OCI-LY1 (cell line): ENCODE data around the gene WFS1.

ENCODE experiments used
- H2AFZ ChIP-seq: fragments of 200-600 bp; sonication (generic), shearing (Covaris generic); 2 replicates; pipeline ENCODE4 v1.6.0; 2014; ENCODE audit warnings: antibody characterized with exemption, mild to moderate bottlenecking, low read length
- H3F3A ChIP-seq: fragments of 200-600 bp; sonication (generic), shearing (Covaris generic); 2 replicates; pipeline ENCODE4 v1.6.0; 2014; ENCODE audit warnings: mild to moderate bottlenecking, antibody characterized with exemption, low read length, moderate library complexity; ENCODE audit not compliant: insufficient read depth
- H3K27ac ChIP-seq: fragments of 200-600 bp; sonication (generic); 2 replicates; pipeline ENCODE4 v1.5.1; 2014; ENCODE audit warnings: low read length, mixed run types, mild to moderate bottlenecking, low read depth; ENCODE audit not compliant: poor library complexity, severe bottlenecking
- H3K27me3 ChIP-seq: fragments of 200-600 bp; sonication (generic); 2 replicates; pipeline ENCODE4 v1.6.0; 2014; ENCODE audit warnings: antibody characterized with exemption, mild to moderate bottlenecking, low read length, moderate library complexity; ENCODE audit not compliant: insufficient read depth
- H3K36me3 ChIP-seq: fragments of 200-600 bp; sonication (generic); 2 replicates; pipeline ENCODE4 v1.6.1; 2014; ENCODE audit warnings: mild to moderate bottlenecking, antibody characterized with exemption, low read length, moderate library complexity, mixed read lengths; ENCODE audit not compliant: insufficient read depth
- H3K4me1 ChIP-seq: fragments of 200-600 bp; sonication (generic); 2 replicates; pipeline ENCODE4 v1.5.1; 2014; ENCODE audit warnings: mild to moderate bottlenecking, low read length, moderate library complexity; ENCODE audit not compliant: insufficient read depth, severe bottlenecking
- H3K4me2 ChIP-seq: fragments of 200-600 bp; sonication (generic), shearing (Covaris generic); 2 replicates; pipeline ENCODE4 v1.6.1; 2014; ENCODE audit warnings: low read length
- H3K4me3 ChIP-seq: fragments of 200-600 bp; sonication (generic); 2 replicates; pipeline ENCODE4 v1.5.1; 2014; ENCODE audit warnings: low read length, low read depth, mild to moderate bottlenecking, mixed read lengths; ENCODE audit not compliant: poor library complexity, severe bottlenecking
- H3K79me2 ChIP-seq: fragments of 200-600 bp; shearing (Covaris generic); 2 replicates; pipeline ENCODE4 v1.6.1; 2016; ENCODE audit warnings: mixed run types, low read length, mixed read lengths; ENCODE audit not compliant: insufficient read depth
- H3K9ac ChIP-seq: fragments of 200-600 bp; sonication (generic), shearing (Covaris generic); 2 replicates; pipeline ENCODE4 v1.6.1; 2014; ENCODE audit warnings: mild to moderate bottlenecking, low read length, mixed read lengths
- H3K9me2 ChIP-seq: fragments of 200-600 bp; sonication (generic), shearing (Covaris generic); 2 replicates; pipeline ENCODE4 v1.6.1; 2014; ENCODE audit warnings: low read depth, mild to moderate bottlenecking, low read length, mixed read lengths
- H3K9me3 ChIP-seq: fragments of 200-600 bp; shearing (Covaris generic); 2 replicates; pipeline ENCODE4 v1.6.1; 2014; ENCODE audit warnings: low read length, mixed read lengths
- H4K20me1 ChIP-seq: fragments of 200-600 bp; sonication (generic), shearing (Covaris generic); 2 replicates; pipeline ENCODE4 v1.6.0; 2016; ENCODE audit warnings: mild to moderate bottlenecking, low read length; ENCODE audit not compliant: insufficient read depth
- CTCF ChIP-seq: fragments of 200-600 bp; sonication (generic), shearing (Covaris generic); IDR thresholded peaks from 2 replicates; pipeline ENCODE4 v1.5.1; 2017; ENCODE audit warnings: mild to moderate bottlenecking, antibody characterized with exemption, low read length, moderate library complexity, mixed read lengths
- EZH2 ChIP-seq: fragments of 200-600 bp; sonication (generic), shearing (Covaris generic); IDR thresholded peaks from 2 replicates; pipeline ENCODE4 v1.8.0; 2017; ENCODE audit warnings: borderline replicate concordance, mixed run types, mild to moderate bottlenecking, antibody characterized with exemption, low read length, moderate library complexity, mixed read lengths

The WFS1 gene

GRCh38 chr4:6288342-6288741 is 18.7 kb downstream of the WFS1 start:
- H3K36me3 ChIP-seq = no peaks in the 10 kb centered on the region
- no peaks in the 10 kb centered on the region for H3F3A ChIP-seq
- TF ChIP-seq CTCF (no peak), EZH2 (no peak)

DNA sequence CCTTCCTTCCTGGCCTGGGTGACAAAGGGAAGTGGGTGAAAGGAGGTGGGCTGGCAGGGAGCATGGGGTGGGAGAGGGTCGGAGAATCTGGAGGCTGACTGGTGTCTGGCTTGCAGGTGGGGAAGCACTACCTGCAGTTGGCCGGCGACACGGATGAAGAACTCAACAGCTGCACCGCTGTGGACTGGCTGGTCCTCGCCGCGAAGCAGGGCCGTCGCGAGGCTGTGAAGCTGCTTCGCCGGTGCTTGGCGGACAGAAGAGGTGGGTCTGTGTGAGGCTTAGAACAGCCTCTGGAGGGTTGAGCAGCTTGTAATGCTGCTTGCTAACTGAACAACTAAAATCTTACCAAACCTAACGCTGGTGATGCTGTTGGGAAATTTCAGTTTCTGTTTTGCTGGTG is 19.2 kb downstream of the WFS1 start:
- H3K4me2 ChIP-seq = no peak overlapping the region
- H3K27ac ChIP-seq = no peak overlapping the region
- H3K9me3 ChIP-seq = no peaks in the 10 kb centered on the region
- H3K4me1 ChIP-seq = no peaks in the 10 kb centered on the region
- no peaks in the 10 kb centered on the region for H3K27me3 ChIP-seq
- H3F3A ChIP-seq = no peaks in the 10 kb centered on the region
- no peaks in the 10 kb centered on the region for H3K79me2 ChIP-seq
- H3K36me3 ChIP-seq = no peaks in the 10 kb centered on the region
- no peak overlapping the region for H3K4me3 ChIP-seq
- H2AFZ ChIP-seq = no peak overlapping the region
- no peak for TF ChIP-seq CTCF
- TF ChIP-seq EZH2 = no peak
- H3K9ac ChIP-seq = no peak overlapping the region
- no peaks in the 10 kb centered on the region for H3K9me2 ChIP-seq
- no peaks in the 10 kb centered on the region for H4K20me1 ChIP-seq

More at GRCh38 chr4:6288342-6288741, 18.7 kb downstream of the WFS1 start:
- Histone ChIP-seq H3K4me1 (no peaks in the 10 kb centered on the region), H3K4me3 (no peak overlapping the region), H4K20me1 (no peaks in the 10 kb centered on the region), H3K9me3 (no peaks in the 10 kb centered on the region), H3K9ac (no peak overlapping the region), H3K27ac (no peak overlapping the region), H3K9me2 (no peaks in the 10 kb centered on the region), H3K27me3 (no peaks in the 10 kb centered on the region), H3K4me2 (no peak overlapping the region), H2AFZ (no peak overlapping the region), H3K79me2 (no peaks in the 10 kb centered on the region)

DNA sequence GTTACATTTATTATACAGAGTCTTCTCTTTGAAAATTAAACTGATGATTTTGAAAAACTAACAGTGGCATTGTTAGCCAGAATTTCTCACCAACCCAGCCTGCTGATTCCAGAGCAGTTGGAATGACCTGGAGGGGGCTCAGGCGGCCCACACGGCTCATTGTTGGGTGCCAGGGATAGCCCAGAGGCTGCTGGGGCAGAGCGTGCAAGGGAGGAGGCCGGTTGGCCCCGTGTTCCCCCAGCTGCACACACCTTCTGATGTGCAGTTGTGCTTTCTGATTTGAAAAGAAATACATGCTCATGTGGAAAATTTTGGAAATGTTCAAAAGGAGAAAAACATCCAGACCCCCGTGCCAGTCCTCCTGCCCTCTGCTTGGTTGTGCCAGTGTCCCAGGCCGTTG is 20.6 kb downstream of the WFS1 start:
- Histone ChIP-seq H3K9me3 (no peaks in the 10 kb centered on the region), H3K36me3 (no peaks in the 10 kb centered on the region), H3K27ac (no peak overlapping the region), H3K4me1 (no peaks in the 10 kb centered on the region), H3F3A (no peaks in the 10 kb centered on the region), H3K4me2 (no peak overlapping the region), H3K27me3 (no peaks in the 10 kb centered on the region), H4K20me1 (no peaks in the 10 kb centered on the region), H2AFZ (no peak overlapping the region), H3K9ac (no peak overlapping the region), H3K79me2 (no peaks in the 10 kb centered on the region), H3K9me2 (no peaks in the 10 kb centered on the region), H3K4me3 (no peak overlapping the region)
- TF ChIP-seq CTCF (no peak), EZH2 (no peak)
